ENCODE measurements around the gene LPXN.
"Not testable (repeated sequence)": the region's sequence is repeated elsewhere in the genome, so short reads cannot be mapped to it uniquely, and the experiment has no call there.

LPXN gene

GRCh38 chr11:58578635-58579191, 3.1 kb upstream of the LPXN start, which contains the start of gene ZFP91:
Gene ZFP91 (plus strand): TSS chr11:58579063. CDS start chr11:58579282, 219 bp downstream.
- peak; percentile 97 for DNase-seq

DNA sequence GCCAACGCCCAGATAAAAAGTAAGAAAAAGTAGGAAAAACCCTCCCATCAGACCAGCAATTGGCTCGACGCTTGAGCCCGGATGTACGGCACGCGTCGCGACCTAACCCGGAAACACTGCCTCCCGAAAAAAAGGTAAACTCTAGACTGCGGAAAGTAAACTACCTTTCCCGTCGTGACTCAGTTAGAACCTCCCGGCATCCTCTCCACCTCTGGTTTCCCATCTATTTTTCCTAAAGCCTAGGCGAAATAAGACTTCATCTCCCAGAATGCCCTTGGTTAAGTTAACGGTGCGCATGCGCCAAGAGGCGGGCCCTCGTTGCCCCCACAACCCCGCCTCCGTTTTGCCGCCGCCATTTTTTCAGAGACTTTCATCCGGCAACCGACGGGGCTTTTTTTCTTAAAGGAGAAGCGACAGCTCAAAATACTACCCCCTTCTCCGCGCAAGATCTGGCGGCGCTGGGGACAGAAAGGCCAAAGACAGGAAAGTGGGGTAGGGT, 2.5 kb upstream of the LPXN start:
- peak; percentile 97 for DNase-seq

GRCh38 chr11:58577555-58578135, 2.0 kb upstream of the LPXN start:
- DNase-seq, result peak; percentile 53

DNA sequence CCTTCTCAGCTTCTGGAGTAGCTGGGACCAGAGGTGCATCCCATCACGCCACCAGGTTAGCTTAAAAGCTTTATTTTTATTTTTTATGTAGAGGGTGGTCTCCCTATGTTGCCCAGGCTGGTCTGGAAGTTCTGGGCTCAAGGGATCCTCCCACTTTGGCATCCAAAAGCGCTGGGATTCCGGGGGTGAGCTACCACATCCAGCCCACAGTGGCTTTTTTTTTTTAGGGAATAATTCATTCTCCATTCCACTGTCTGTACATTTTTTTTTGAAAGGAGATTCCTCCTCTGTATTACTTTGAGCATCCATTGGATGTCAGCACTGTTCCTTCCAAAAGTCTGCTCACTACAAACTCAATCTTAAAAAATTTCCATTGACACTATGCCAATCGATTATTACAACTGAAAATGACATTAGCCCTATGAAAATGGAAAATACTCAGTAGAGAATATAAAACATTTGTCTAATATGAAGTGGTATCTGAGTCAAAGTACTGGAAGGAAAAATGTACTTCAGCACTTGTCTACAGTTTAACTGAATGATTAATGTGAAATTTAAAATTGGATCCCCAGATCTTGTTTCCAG, 1.3 kb upstream of the LPXN start:
- no peak for DNase-seq

- DNase-seq, result no peak
Measured at GRCh38 chr11:58574881-58575280, 775 bp downstream of the LPXN start.

GRCh38 chr11:58573451-58574104, 2.1 kb downstream of the LPXN start:
- no peak for DNase-seq

DNA sequence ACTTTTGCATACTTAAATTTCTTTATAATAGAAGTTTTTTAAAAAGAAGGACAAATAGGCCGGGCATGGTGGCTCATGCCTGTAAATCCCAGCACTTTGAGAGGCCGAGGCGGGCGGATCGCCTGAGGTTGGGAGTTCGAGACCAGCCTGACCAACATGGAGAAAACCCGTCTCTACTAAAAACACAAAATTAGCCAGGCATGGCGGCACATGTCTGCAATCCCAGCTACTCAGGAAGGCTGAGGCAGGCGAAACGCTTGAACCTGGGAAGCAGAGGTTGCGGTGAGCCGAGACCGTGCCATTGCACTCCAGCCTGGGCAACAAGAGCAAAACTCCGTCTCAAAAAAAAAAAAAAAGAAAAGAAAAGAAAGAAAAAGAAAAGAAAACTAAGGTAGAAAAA, 2.8 kb downstream of the LPXN start:
- not testable (repeated sequence) for DNase-seq

DNA sequence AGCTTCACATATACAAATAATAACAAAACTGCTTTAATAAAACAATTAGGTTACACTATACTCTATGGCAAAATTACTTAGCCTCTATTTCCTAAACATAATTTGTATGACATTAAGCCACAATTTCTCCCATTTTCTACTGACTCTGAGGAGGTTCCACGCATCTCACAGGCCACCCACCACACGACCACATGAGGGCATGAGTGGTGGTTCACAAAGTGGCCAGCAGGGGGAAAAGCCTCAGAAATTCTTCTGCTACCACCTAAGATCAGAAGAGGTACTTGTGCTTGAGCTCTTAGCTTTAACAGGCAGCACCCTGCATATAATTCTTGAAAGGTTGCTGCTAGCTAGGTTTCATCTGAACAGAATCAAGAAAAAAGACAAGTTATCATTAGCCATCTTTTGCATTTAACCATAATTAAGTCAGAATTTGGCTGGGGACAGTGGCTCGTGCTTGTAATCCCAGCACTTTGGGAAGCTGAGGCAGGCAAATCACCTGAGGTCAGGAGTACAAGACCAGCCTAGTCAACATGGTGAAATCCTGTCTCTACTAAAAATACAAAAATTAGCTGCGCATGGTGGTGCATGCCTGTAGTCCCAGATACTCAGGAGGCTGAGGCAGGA, 7.7 kb downstream of the LPXN start:
- peak; percentile 14 for DNase-seq

GRCh38 chr11:58564231-58564630, 11.4 kb downstream of the LPXN start:
- no peak for DNase-seq

GRCh38 chr11:58562375-58562800, 13.3 kb downstream of the LPXN start:
- no peak for DNase-seq

GRCh38 chr11:58561394-58562098, 14.1 kb downstream of the LPXN start:
- no peak for DNase-seq

DNA sequence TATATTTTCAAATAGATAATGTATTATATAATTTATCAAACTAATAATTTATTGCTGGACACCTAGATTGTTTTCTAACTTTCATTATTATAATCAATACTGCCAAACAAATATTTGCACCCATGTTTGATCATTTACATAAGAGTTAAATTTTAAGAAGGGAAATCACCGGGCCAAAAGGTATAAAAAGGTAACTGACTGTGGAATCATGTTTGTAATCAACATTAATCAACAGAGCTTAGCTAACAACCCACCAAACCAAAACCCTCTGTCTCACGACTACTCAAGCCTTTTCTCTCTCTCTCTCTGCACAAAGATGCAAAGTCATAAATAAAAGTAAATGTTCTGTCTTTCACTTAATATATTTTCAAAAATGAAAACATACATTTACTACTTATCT, 14.8 kb downstream of the LPXN start:
- no peak for DNase-seq

- DNase-seq, result no peak
Measured at GRCh38 chr11:58549644-58550043, 26.0 kb downstream of the LPXN start.

DNA sequence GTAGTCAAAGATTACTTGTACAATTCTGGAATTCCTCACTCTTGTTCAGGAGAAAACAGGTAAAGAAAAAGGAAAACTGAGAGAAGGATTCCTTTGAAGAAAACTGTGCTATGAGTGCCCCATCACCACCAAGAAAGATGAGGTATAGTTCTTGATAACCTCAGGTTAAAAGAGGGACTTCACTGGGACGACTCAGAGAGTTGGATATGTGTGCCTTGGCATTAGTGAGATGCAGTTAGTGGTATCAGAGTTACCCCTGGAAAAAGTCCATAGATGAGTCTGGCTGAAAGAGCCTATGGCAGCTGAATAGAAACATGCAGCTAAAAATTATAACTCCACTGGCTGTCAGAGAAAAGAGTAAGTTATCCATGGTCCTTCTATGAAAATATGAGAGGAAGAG, 28.8 kb downstream of the LPXN start:
- DNase-seq, result no peak

DNA sequence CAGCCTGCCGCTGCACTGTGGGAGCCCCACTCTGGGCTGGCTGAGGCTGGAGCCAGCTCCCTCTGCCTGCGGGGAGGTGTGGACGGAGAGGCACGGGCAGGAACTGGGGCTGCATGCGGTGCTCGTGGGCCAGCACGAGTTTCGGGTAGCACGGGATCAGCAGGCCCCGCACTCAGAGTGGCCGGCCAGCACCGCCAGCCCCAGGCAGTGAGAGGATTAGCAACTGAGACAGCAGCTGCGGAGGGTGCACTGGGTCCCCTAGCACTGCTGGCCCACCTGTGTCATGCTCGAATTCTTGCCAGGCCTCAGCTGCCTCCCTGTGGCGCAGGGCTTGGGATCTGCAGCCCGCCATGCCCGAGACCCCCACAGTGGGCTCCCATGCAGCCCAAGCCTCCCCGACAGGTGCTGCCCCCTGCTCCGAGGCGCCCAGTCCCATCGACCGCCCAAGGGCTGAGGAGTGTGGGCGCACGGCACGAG, 43.8 kb downstream of the LPXN start:
- DNase-seq, result no peak

GRCh38 chr11:58530236-58530635, 45.4 kb downstream of the LPXN start:
- DNase-seq, result no peak

- DNase-seq, result no peak
Measured at GRCh38 chr11:58527429-58527828, 48.2 kb downstream of the LPXN start.

GRCh38 chr11:58526721-58527120, 48.9 kb downstream of the LPXN start:
- no peak for DNase-seq

- DNase-seq, result no peak
Measured at GRCh38 chr11:58525037-58525614, 50.5 kb downstream of the LPXN start.

GRCh38 chr11:58524232-58525036, 51.2 kb downstream of the LPXN start:
- DNase-seq, result peak; percentile 43

GRCh38 chr11:58513747-58514367, 61.8 kb downstream of the LPXN start:
- peak; percentile 17 for DNase-seq

All from NCI-H1105 (cell line).